Skeletal muscle tissue (tissue), 4 donors: ENCODE measurements around the gene MLN. TPM values are rescaled to one million over a fixed set of nuclear protein-coding genes. Genes with fewer than 3 reads are reported as not detected.

Experiments used
- H3K27ac ChIP-seq: one replicate; pipeline ENCODE4 v1.7.0; 2013; ENCODE audit warnings: mild to moderate bottlenecking, low read depth, low read length, inconsistent platforms
- H3K27me3 ChIP-seq, 3 donors: one replicate each; pipeline ENCODE4 v1.7.0; 2013; ENCODE audit warnings: low read length in 3 of 3; ENCODE audit not compliant: control insufficient read depth in 3 of 3, insufficient read depth in 3 of 3
- H3K36me3 ChIP-seq, 3 donors: one replicate each; pipeline ENCODE4 v1.7.0; 2013; ENCODE audit warnings: low read length in 3 of 3; ENCODE audit not compliant: control insufficient read depth in 3 of 3, insufficient read depth in 3 of 3
- H3K4me1 ChIP-seq, 3 donors: one replicate each; pipeline ENCODE4 v1.7.0; 2013; ENCODE audit warnings: low read length in 3 of 3, mild to moderate bottlenecking in 3 of 3; ENCODE audit not compliant: control insufficient read depth in 3 of 3, insufficient read depth in 3 of 3
- H3K4me3 ChIP-seq, 3 donors: one replicate each; pipeline ENCODE4 v1.7.0; 2013; ENCODE audit warnings: low read length in 3 of 3
- H3K9ac ChIP-seq, 3 donors: one replicate each; pipeline ENCODE4 v1.7.0; 2013; ENCODE audit warnings: low read length in 3 of 3, mild to moderate bottlenecking in 3 of 3, moderate library complexity in 2 of 3, low read depth in 1 of 3
- H3K9me3 ChIP-seq, 3 donors: one replicate each; pipeline ENCODE4 v1.7.0; 2013; ENCODE audit warnings: low read length in 3 of 3; ENCODE audit not compliant: control insufficient read depth in 3 of 3
- total RNA-seq: library from RNA; depleted of rRNA; stranded (reverse); fragments of >200 nt; gene quantifications from one replicate; pipeline ENCODE4 v1.2.3, GENCODE V29; 2014
- donor health status: Osteomylitis.

MLN gene
- total RNA-seq, 1 donor from 2014 or later: not detected

DNA sequence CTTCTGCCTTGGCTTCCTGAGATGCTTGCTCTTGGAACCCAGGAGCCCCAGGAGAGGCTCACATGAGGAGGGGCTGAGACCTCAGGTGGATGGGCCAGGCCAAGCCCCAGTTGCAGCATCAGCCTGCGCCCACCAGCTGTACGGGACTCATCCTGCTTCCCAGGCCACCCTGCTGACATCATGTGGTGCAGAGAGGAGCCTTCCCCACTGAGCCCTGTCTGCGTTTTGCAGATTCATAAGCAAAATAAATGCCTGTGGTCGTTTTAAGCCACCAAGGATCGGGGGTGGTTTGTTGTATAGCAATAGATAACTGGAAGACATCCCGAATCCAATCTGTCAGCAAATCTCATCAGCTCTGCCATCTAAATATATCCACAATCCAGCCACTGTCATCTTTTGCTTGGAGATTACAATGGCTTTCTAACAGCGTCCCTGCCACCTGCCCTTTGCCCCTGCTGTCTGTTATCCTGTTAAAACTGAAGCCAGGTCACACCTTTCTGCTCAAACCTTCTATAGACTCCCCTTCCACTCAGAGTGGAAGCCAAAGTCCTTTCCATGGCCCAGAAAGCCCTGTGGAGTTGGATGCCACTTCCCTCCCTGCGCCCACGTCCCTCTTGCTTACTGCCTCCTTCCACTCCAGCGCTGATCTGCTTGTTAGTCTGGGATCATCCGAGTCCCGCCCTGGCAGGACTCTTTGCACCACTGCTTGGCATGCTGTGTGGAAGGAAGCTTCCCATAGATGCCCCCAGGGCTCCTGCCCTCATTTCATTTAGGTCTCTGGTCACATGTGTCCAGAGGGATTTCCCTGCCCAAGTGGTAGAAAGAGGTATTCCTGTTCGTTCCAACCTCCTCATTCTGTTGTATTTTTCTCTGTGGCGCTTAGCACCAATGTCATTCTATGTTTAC, 24.0 kb upstream of the MLN start:
- H3K9ac ChIP-seq: no peak overlapping the region
- no peak overlapping the region for H3K4me3 ChIP-seq
- peaks cover 0 to 30% (median 22%) of the 10 kb centered on the region in 3 donors for H3K27me3 ChIP-seq
- no peak overlapping the region for H3K27ac ChIP-seq
- H3K4me1 ChIP-seq: no peaks in the 10 kb centered on the region
- H3K36me3 ChIP-seq: no peaks in the 10 kb centered on the region
- H3K9me3 ChIP-seq: no peaks in the 10 kb centered on the region

DNA sequence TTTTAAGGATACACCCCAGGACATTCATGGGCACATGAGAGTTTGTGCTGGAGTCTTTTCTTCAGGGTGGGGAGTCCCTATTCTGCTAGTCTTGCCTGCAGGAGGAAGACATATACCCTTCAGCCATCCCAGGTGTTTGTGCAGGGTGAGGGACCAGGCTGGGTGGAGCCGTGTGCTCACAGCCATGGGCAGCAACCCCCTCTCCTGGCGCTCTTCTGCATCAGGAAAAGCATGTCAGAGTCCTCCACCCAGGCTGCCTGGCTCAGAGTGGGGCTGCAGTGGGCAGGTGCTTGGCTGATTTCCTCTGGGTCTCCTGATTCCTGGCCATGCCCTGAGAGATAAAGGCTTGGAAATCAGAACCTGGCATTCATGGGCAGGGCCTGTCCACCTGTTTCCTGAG, 22.7 kb upstream of the MLN start:
- Histone ChIP-seq H3K27me3 (peaks cover 0 to 32% (median 26%) of the 10 kb centered on the region in 3 donors), H3K4me1 (no peaks in the 10 kb centered on the region), H3K4me3 (no peak overlapping the region), H3K36me3 (no peaks in the 10 kb centered on the region), H3K9me3 (no peaks in the 10 kb centered on the region), H3K27ac (no peak overlapping the region), H3K9ac (no peak overlapping the region)

DNA sequence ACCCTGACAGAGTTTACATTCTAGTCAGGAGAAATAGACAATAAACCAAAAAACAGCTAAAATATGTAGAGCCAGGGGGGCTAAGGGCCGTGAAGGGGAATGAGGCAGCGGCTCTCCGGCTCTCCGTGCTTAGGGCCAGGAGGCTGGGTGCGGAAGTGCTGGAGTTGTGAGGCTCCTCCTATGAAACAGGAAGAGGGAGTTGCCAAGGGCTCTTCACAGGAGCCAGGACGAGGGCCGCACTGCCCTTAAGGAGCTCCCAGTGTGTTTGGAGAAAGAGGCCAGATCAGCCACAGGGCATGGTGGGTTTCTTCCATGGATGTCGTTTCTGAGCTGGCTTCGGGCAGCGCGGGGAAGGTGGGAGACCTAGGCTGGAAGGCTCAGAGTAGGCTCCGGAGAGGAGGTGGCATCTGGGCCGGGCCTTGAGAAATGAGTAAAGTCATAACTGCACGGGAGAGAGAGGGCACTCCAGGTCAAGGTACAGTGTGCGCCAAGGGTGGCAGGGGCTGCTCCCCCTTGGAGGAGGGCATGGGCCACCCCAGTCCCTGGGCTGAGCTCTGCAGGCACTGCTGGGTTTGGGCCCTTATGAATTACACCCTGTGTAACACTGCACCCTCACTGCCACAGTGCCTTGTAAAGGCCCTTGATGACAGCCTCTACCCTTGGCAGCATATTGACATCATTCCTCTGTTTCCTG, 20.8 kb upstream of the MLN start:
- H3K9me3 ChIP-seq: no peaks in the 10 kb centered on the region
- no peak overlapping the region for H3K4me3 ChIP-seq
- peak overlapping the region in 1 of 3 donors; percentile 40 for H3K9ac ChIP-seq
- H3K27me3 ChIP-seq: peaks cover 0 to 31% (median 9%) of the 10 kb centered on the region in 3 donors
- no peaks in the 10 kb centered on the region for H3K36me3 ChIP-seq
- no peaks in the 10 kb centered on the region for H3K4me1 ChIP-seq
- H3K27ac ChIP-seq: no peak overlapping the region

DNA sequence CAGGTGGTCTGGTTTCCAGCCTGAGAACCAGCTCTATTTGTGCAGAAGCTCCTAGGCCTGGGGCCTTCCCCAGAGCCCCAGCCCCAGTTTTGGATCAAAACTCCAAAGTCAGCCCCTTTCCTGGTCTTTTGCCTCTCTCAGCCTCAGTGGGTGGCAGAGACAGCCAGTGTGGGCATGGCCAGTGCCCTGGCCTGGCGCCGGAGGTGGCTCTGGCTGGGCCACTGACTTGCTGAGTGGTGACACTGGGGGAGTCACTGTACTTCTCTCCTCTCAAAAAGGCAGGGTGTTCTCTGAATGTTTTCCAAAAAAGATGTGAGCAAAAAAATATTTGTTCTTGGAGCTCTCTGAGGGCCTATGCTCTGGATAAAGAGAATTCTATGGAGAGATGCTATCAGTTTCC, 20.0 kb upstream of the MLN start:
- H3K36me3 ChIP-seq: no peaks in the 10 kb centered on the region
- no peak overlapping the region for H3K4me3 ChIP-seq
- H3K9me3 ChIP-seq: no peaks in the 10 kb centered on the region
- H3K27me3 ChIP-seq: peaks cover 0 to 27% (median 16%) of the 10 kb centered on the region in 3 donors
- H3K27ac ChIP-seq: no peak overlapping the region
- H3K4me1 ChIP-seq: no peaks in the 10 kb centered on the region
- H3K9ac ChIP-seq: no peak overlapping the region

DNA sequence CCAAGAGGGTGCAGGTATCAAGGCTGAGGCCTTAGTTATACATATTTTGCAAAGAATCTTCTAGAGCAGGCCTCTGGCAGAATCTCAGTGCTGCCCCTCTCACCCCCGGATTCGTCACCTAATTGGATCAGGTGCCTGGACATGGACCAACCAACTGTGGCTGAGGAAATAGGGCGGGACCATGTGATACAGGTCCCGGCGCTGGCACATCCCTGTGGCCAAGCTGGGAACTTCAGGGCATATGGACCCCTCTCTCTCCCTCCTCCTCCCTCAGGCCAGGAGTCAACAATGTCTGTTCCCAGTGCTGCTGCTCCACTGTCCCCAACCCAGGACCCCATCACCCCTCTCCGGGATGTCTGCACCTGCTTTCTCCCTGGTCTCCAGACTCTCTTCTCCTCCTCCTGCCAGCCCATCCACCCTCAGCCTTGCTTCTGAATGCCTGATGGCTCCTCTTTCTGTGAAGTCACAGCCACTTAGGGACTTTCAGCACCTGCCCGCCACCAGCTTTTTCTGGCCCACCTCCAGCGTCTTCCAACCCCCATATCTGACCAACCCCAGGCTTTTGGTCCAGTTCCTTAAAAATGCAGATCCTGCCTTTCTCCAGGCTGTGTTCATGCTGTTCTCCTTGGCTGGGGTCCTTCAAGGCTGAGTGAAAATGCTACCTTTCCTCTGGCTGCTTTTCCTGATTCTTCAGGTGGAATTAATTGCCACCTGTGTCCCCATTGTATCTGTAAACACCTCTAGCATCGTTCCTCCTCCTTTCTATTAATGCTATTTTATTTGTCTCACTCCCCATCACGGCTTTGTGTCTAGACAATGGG, 19.0 kb upstream of the MLN start:
- H3K27me3 ChIP-seq: peaks cover 0 to 20% (median 20%) of the 10 kb centered on the region in 3 donors
- no peaks in the 10 kb centered on the region for H3K36me3 ChIP-seq
- no peak overlapping the region for H3K9ac ChIP-seq
- no peak overlapping the region for H3K27ac ChIP-seq
- H3K4me3 ChIP-seq: no peak overlapping the region
- no peaks in the 10 kb centered on the region for H3K9me3 ChIP-seq
- no peaks in the 10 kb centered on the region for H3K4me1 ChIP-seq

DNA sequence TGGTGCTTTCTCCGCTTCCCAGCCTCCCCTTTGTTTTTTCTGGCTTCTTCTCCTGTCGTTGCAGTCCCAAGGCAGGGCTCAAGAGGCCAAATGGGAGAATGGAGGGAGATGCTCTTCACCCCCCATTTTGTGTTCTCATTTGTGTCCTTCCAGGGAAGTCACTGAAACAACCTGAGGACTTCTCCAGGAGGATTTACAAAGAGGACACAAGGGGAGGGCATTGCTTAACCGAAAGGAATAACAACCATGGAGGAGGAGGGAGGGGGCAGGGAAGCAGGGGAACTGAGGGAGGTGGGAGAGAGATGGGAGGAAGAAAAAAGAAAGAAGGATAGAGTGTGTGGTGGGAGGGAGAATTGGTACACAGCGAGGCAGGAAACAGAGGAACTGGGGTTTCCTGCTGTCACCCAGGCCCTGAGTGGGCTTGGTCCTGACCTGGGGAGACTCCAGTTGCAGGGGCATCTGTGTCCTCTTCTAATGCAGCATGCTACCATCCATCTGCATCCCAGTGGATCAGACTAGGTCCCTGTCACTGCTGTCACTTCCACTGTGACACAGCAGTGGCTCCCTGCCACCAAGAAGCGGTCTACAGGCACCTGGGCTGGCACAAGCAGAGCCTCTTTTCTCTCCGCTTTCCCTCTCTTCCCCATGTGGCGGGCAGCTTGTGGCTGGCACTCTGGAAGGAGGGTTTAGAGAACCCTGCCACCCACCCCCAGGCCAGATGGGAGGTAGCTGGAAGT, 17.1 kb upstream of the MLN start:
- Histone ChIP-seq H3K27ac (no peak overlapping the region), H3K9ac (no peak overlapping the region), H3K9me3 (no peaks in the 10 kb centered on the region), H3K4me3 (no peak overlapping the region), H3K36me3 (no peaks in the 10 kb centered on the region), H3K4me1 (no peaks in the 10 kb centered on the region), H3K27me3 (peaks cover 2 to 26% (median 16%) of the 10 kb centered on the region in 3 donors)

DNA sequence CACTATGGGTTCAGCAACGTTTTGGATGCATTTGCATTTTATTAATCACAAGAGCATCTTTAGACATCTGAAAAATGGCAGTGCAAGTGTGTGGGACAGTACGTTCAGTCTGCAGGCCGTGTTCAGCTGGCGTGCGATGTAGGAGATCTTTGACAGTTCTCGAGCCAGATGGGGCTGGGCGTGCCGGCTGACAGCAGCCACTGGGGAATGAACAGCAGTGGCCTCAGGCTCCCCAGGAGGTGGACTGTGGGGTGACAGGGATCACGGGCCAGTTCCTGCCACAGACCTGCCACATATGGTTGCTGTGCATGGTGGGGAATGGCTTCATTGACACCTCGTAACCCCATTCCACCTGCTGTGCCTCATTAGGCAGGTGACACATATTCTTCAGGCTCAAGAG, 16.4 kb upstream of the MLN start:
- no peaks in the 10 kb centered on the region for H3K36me3 ChIP-seq
- H3K9ac ChIP-seq: no peak overlapping the region
- H3K4me1 ChIP-seq: no peaks in the 10 kb centered on the region
- no peak overlapping the region for H3K27ac ChIP-seq
- H3K27me3 ChIP-seq: peaks cover 2 to 27% (median 19%) of the 10 kb centered on the region in 3 donors
- H3K9me3 ChIP-seq: no peaks in the 10 kb centered on the region
- no peak overlapping the region for H3K4me3 ChIP-seq

DNA sequence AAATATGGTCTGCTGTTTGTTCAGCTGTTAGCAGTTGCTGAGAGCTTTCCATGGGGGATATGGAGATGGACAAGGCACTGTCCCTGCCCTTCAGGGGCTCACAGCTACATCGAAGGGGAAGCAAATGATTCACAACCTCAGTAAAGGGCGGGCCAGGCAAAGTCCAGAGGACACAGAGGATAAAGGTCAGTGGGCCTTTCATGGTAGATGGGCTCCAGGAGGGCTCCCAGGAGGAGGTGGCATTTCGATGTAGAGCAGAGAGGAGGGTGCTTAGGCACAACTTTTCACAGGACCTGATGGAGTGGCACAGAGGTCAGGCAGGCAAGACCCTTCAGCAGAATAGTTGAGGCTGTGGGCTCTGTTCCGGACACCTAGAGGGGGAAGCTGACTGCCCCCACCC, 15.2 kb upstream of the MLN start:
- Histone ChIP-seq H3K4me1 (no peaks in the 10 kb centered on the region), H3K27ac (no peak overlapping the region), H3K36me3 (no peaks in the 10 kb centered on the region), H3K4me3 (no peak overlapping the region), H3K9me3 (no peaks in the 10 kb centered on the region), H3K9ac (no peak overlapping the region), H3K27me3 (peaks cover 6 to 38% (median 30%) of the 10 kb centered on the region in 3 donors)

DNA sequence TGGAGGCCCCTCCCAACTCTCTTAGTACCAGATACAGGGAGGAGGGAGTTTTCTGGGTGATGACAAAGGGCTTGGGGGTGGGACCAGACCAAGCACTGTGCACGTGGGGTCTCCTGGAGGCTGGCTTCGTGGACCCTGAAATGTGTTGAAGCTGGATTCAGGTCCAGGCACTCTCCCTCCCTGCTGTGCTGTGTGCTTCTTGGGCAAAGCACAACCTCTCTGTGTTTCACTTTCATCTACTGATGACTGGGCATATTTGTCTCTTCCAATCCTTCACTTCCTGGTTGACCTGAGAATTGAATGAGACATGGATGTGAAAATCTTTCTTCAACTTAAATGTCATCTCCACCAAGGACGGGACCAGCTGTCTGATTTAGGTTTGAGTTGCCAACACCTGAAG, 14.5 kb upstream of the MLN start:
- H3K27me3 ChIP-seq: peaks cover 14 to 45% (median 38%) of the 10 kb centered on the region in 3 donors
- H3K4me3 ChIP-seq: no peak overlapping the region
- no peak overlapping the region for H3K27ac ChIP-seq
- H3K9me3 ChIP-seq: no peaks in the 10 kb centered on the region
- H3K9ac ChIP-seq: no peak overlapping the region
- no peaks in the 10 kb centered on the region for H3K36me3 ChIP-seq
- H3K4me1 ChIP-seq: no peaks in the 10 kb centered on the region
